ENCODE measurements around the gene KCNK3. TPM values are rescaled to one million over a fixed set of nuclear protein-coding genes. Genes with fewer than 3 reads are reported as not detected.

KCNK3 gene
- total RNA-seq, 1 donor from 2014 or later = 0.70 TPM

- intact Hi-C loops (cut with DNase I) = no loop called here
- no peak for DNase-seq (ENCODE audit: low spot score)
These were observed 15.2 kb downstream of the KCNK3 start for GRCh38 chr2:26707747-26708146.

- no peak for DNase-seq (ENCODE audit: low spot score)
- intact Hi-C loops (cut with DNase I) = no loop called here
These were observed 15.9 kb downstream of the KCNK3 start for GRCh38 chr2:26708457-26708856.

- intact Hi-C loops (cut with DNase I) = no loop called here
- no peak for DNase-seq (ENCODE audit: low spot score)
These were observed 17.0 kb downstream of the KCNK3 start for GRCh38 chr2:26709323-26710110.

- intact Hi-C loops (cut with DNase I) = no loop called here
- DNase-seq (ENCODE audit: low spot score) = no peak
These were observed 17.6 kb downstream of the KCNK3 start for GRCh38 chr2:26710145-26710544.

GRCh38 chr2:26710743-26711456, 18.4 kb downstream of the KCNK3 start:
- intact Hi-C loops (cut with DNase I) = no loop called here
- DNase-seq (ENCODE audit: low spot score) = no peak

GRCh38 chr2:26711457-26712161, 19.1 kb downstream of the KCNK3 start:
- DNase-seq (ENCODE audit: low spot score) = no peak
- intact Hi-C loops (cut with DNase I) = no loop called here

GRCh38 chr2:26712486-26713465, 20.3 kb downstream of the KCNK3 start:
- DNase-seq (ENCODE audit: low spot score) = no peak
- intact Hi-C loops (cut with DNase I) = no loop called here

GRCh38 chr2:26715528-26716270, 23.2 kb downstream of the KCNK3 start:
- DNase-seq (ENCODE audit: low spot score) = no peak
- intact Hi-C loops (cut with DNase I) = no loop called here

- intact Hi-C loops (cut with DNase I) = no loop called here
- DNase-seq (ENCODE audit: low spot score) = no peak
These were observed 23.8 kb downstream of the KCNK3 start for GRCh38 chr2:26716340-26716739.

GRCh38 chr2:26716769-26717168, 24.2 kb downstream of the KCNK3 start:
- no peak for DNase-seq (ENCODE audit: low spot score)
- intact Hi-C loops (cut with DNase I) = no loop called here

GRCh38 chr2:26717362-26717761, 24.8 kb downstream of the KCNK3 start:
- DNase-seq (ENCODE audit: low spot score) = no peak
- intact Hi-C loops (cut with DNase I) = no loop called here

- intact Hi-C loops (cut with DNase I) = no loop called here
These were observed 26.6 kb downstream of the KCNK3 start for GRCh38 chr2:26718949-26719686.

GRCh38 chr2:26720322-26721114, 28.0 kb downstream of the KCNK3 start:
- peak; percentile 92 for DNase-seq (ENCODE audit: low spot score)
- intact Hi-C loops (cut with DNase I) = no loop called here

More at GRCh38 chr2:26718949-26719686, 26.6 kb downstream of the KCNK3 start:
- DNase-seq (ENCODE audit: low spot score) = no peak

GRCh38 chr2:26721115-26722032, 28.9 kb downstream of the KCNK3 start:
- intact Hi-C loops (cut with DNase I) = no loop called here
- no peak for DNase-seq (ENCODE audit: low spot score)

GRCh38 chr2:26722328-26722727, 29.8 kb downstream of the KCNK3 start:
- no peak for DNase-seq (ENCODE audit: low spot score)

GRCh38 chr2:26722911-26723310, 30.4 kb downstream of the KCNK3 start:
- no peak for DNase-seq (ENCODE audit: low spot score)
- intact Hi-C loops (cut with DNase I) = no loop called here

More at GRCh38 chr2:26722328-26722727, 29.8 kb downstream of the KCNK3 start:
- intact Hi-C loops (cut with DNase I) = no loop called here

All from cardiac septum (tissue), 1 donor.